ENCODE measurements around the gene ACP3. TPM values are rescaled to one million over a fixed set of nuclear protein-coding genes. Genes with fewer than 3 reads are reported as not detected.

The ACP3 gene
- total and polyA plus RNA-seq, 12 donors, result 0.48 to 30.8 (median 7.4) TPM

- intact Hi-C loops (cut with DNase I), result no loop called here
- no peak for DNase-seq
- Histone ChIP-seq H3K9me3 (replicated peaks in 1 of 3) (no peaks in the 10 kb centered on the region), H3K27ac (no peak overlapping the region), H3K36me3 (replicated peaks in 1 of 2) (no peaks in the 10 kb centered on the region), H3K27me3 (no peaks in the 10 kb centered on the region), H3K4me1 (replicated peaks in 1 of 2) (peaks cover 0 to 11% of the 10 kb centered on the region in 2 donors), H3K4me3 (no peak overlapping the region)
- 85 to 92% (median 87%) methylated on average over 27 to 32 of the region's 32 CpGs for whole genome bisulfite sequencing, 4 donors
- TF ChIP-seq POLR2A (IDR thresholded peaks at IDR 0.05) (no peak), CTCF (IDR thresholded peaks at IDR 0.05) (no peak)
Measured at GRCh38 chr3:132284781-132285619, 32.2 kb upstream of the ACP3 start.

GRCh38 chr3:132285620-132285945, 31.6 kb upstream of the ACP3 start:
- Histone ChIP-seq H3K36me3 (replicated peaks in 1 of 2) (no peaks in the 10 kb centered on the region), H3K9me3 (replicated peaks in 1 of 3) (no peaks in the 10 kb centered on the region), H3K4me1 (replicated peaks in 1 of 2) (peaks cover 0 to 11% of the 10 kb centered on the region in 2 donors), H3K27me3 (no peaks in the 10 kb centered on the region), H3K27ac (no peak overlapping the region), H3K4me3 (no peak overlapping the region)
- intact Hi-C loops (cut with DNase I), result no loop called here
- TF ChIP-seq CTCF (IDR thresholded peaks at IDR 0.05), result no peak
- no peak for TF ChIP-seq POLR2A (IDR thresholded peaks at IDR 0.05)
- whole genome bisulfite sequencing, 4 donors, result 20 to 37% (median 27%) methylated on average over 2 of the region's 2 CpGs
- peak in 1 of 7 donors; percentile 32 for DNase-seq

- intact Hi-C loops (cut with DNase I), result no loop called here
- no peak for DNase-seq
Measured at GRCh38 chr3:132286035-132286434, 31.2 kb upstream of the ACP3 start.

GRCh38 chr3:132288357-132288756, 28.9 kb upstream of the ACP3 start:
- DNase-seq, result no peak
- Histone ChIP-seq H3K36me3 (replicated peaks in 1 of 2) (no peaks in the 10 kb centered on the region), H3K27ac (no peak overlapping the region), H3K4me1 (replicated peaks in 1 of 2) (peaks cover 7 to 11% of the 10 kb centered on the region in 2 donors), H3K9me3 (replicated peaks in 1 of 3) (no peaks in the 10 kb centered on the region), H3K27me3 (no peaks in the 10 kb centered on the region), H3K4me3 (no peak overlapping the region)
- WGBS, 4 donors, result 57 to 84% (median 66%) methylated on average over 2 of the region's 2 CpGs
- TF ChIP-seq CTCF (IDR thresholded peaks at IDR 0.05) (no peak), POLR2A (IDR thresholded peaks at IDR 0.05) (no peak)
- intact Hi-C loops (cut with DNase I), result no loop called here

More at GRCh38 chr3:132286035-132286434, 31.2 kb upstream of the ACP3 start:
- H3K27me3 ChIP-seq, result no peaks in the 10 kb centered on the region
- no peak overlapping the region for H3K27ac ChIP-seq
- peaks cover 4 to 11% of the 10 kb centered on the region in 2 donors for H3K4me1 ChIP-seq (replicated peaks in 1 of 2)
- TF ChIP-seq POLR2A (IDR thresholded peaks at IDR 0.05) (no peak), CTCF (IDR thresholded peaks at IDR 0.05) (no peak)
- H3K9me3 ChIP-seq (replicated peaks in 1 of 3), result no peaks in the 10 kb centered on the region
- WGBS, 4 donors, result 33 to 69% (median 50%) methylated on average over 1 of the region's 1 CpG
- no peak overlapping the region for H3K4me3 ChIP-seq
- no peaks in the 10 kb centered on the region for H3K36me3 ChIP-seq (replicated peaks in 1 of 2)
